ENCODE measurements around the gene PDIA4. TPM values are rescaled to one million over a fixed set of nuclear protein-coding genes. Genes with fewer than 3 reads are reported as not detected.

Gene PDIA4
- total and polyA plus RNA-seq, 2 of the 8 experiments (the other 6 are each of a cell fraction or from before 2014, with no cell fraction given), result 119 to 303 TPM

- H2BK12ac ChIP-seq (ENCODE audit: low read depth, low read length), result no peak overlapping the region
- H3K4me3 ChIP-seq (ENCODE audit: extremely low read depth in 1 of 4, insufficient read depth in 2 of 4, low read depth in 3 of 4, low read length in 4 of 4), result no peak overlapping the region
- no peak overlapping the region for H2AK5ac ChIP-seq (ENCODE audit: low read depth, low read length)
- no peak overlapping the region for H2BK20ac ChIP-seq (ENCODE audit: low read length)
- no peaks in the 10 kb centered on the region for H3K79me2 ChIP-seq (ENCODE audit: control insufficient read depth in 1 of 2, insufficient read depth in 2 of 2, low read length in 2 of 2)
- H3K18ac ChIP-seq (ENCODE audit: extremely low read depth, low read length), result no peak overlapping the region
- CTCF ChIA-PET (ENCODE audit: partially characterized antibody), result interaction anchor here (0.8 to 7.7 kb wide), 3 partner anchors 12 to 96 kb away, joined by 3 to 56 read pairs (median 3); partner anchors contain the start of gene ZNF786
- H2BK15ac ChIP-seq (ENCODE audit: low read length), result no peak overlapping the region
- H3K79me1 ChIP-seq (ENCODE audit: low read depth, low read length), result no peaks in the 10 kb centered on the region
- no peak overlapping the region for H3K14ac ChIP-seq (ENCODE audit: insufficient read length)
- no peaks in the 10 kb centered on the region; a peak in 1 of 7 replicates for H3K4me1 ChIP-seq (replicated peaks in 1 of 4; ENCODE audit: control insufficient read depth in 3 of 4, insufficient read depth in 4 of 4, low read length in 3 of 4)
- H3K4me2 ChIP-seq (ENCODE audit: insufficient read depth in 1 of 2, low read depth in 2 of 2, low read length in 2 of 2), result no peak overlapping the region
- H3K36me3 ChIP-seq (ENCODE audit: control insufficient read depth in 2 of 4, insufficient read depth in 4 of 4, low read length in 3 of 4), result no peaks in the 10 kb centered on the region
- no peaks in the 10 kb centered on the region for H3K27me3 ChIP-seq (replicated peaks in 1 of 4; ENCODE audit: control insufficient read depth in 3 of 4, extremely low read depth in 1 of 4, insufficient read depth in 3 of 4, low read length in 3 of 4)
- TF ChIP-seq SIX5 (IDR thresholded peaks at IDR 0.05; ENCODE audit: low read depth, low read length), result no peak
- no peak for TF ChIP-seq MAX (IDR thresholded peaks at IDR 0.05)
- no peak for TF ChIP-seq SP2 (IDR thresholded peaks at IDR 0.05; ENCODE audit: low read length)
- H3K9me3 ChIP-seq (ENCODE audit: insufficient read depth in 2 of 2, low read depth in 1 of 2, low read length in 1 of 2), result no peaks in the 10 kb centered on the region; a peak in 1 of 4 replicates
- H4K5ac ChIP-seq (ENCODE audit: insufficient read length, low read depth, low read length), result no peak overlapping the region
- no peak overlapping the region for H2BK5ac ChIP-seq (ENCODE audit: low read depth, low read length)
- no peak overlapping the region for H4K91ac ChIP-seq (replicated peaks; ENCODE audit: insufficient read length, low read length)
- H2BK120ac ChIP-seq (replicated peaks; ENCODE audit: low read depth, low read length), result no peak overlapping the region
- FAIRE-seq, result no peak
- no peaks in the 10 kb centered on the region for H3K23me2 ChIP-seq (ENCODE audit: low read depth, low read length)
- no peak overlapping the region for H4K8ac ChIP-seq (ENCODE audit: extremely low read depth, insufficient read depth, low read length)
- H3K56ac ChIP-seq (replicated peaks; ENCODE audit: insufficient read length, low read depth, low read length), result no peak overlapping the region
- DNase-seq (ENCODE audit: low read depth in 1 of 2, low spot score in 2 of 2), result no peak
- POLR2A ChIA-PET (ENCODE audit: partially characterized antibody), result interaction anchor here (1.2 to 1.9 kb wide), 2 partner anchors 9 to 11 kb away, joined by 4 read pairs; no protein-coding TSS in a partner anchor
- H3K9ac ChIP-seq (replicated peaks in 1 of 4; ENCODE audit: extremely low read depth in 1 of 4, low read depth in 3 of 4, low read length in 3 of 4), result no peak overlapping the region
- H3K23ac ChIP-seq (ENCODE audit: insufficient read length), result no peak overlapping the region
- H3K4ac ChIP-seq (replicated peaks; ENCODE audit: insufficient read length, low read depth, low read length), result no peak overlapping the region
- no peak overlapping the region for H3K27ac ChIP-seq (ENCODE audit: low read depth, low read length)
- 100% methylated on average over 3 of the region's 3 CpGs; no CpG with 5 or more reads in 1 of the 2 experiments for WGBS, 2 experiments (ENCODE audit: extremely low coverage in 1 of 2, insufficient coverage in 1 of 2, insufficient read length in 1 of 2, insufficient replicate concordance in 2 of 2, low coverage in 1 of 2, low lambda C conversion rate in 2 of 2, missing lambda C conversion rate in 1 of 2)
- H4K20me1 ChIP-seq (replicated peaks in 1 of 2; ENCODE audit: control insufficient read depth in 1 of 2, insufficient read depth in 2 of 2, low read length in 2 of 2), result peaks cover 0 to 2% of the 10 kb centered on the region in 2 experiments
- no peak overlapping the region for H2AFZ ChIP-seq (ENCODE audit: low read length)
These were observed 33.7 kb downstream of the PDIA4 start for GRCh38 chr7:148994576-148994975.
